ENCODE results near the gene MMP12.

MMP12 gene

GRCh38 chr11:102850973-102851745 is 23.6 kb downstream of the MMP12 start:
- DNase-seq (ENCODE audit: low read depth) = no peak

GRCh38 chr11:102849311-102849710 is 25.5 kb downstream of the MMP12 start:
- no peak for DNase-seq (ENCODE audit: low read depth)

GRCh38 chr11:102846292-102846691 is 28.5 kb downstream of the MMP12 start:
- DNase-seq (ENCODE audit: low read depth) = no peak

- no peak for DNase-seq (ENCODE audit: low read depth)
Observed at GRCh38 chr11:102843489-102843888, 31.3 kb downstream of the MMP12 start, which contains the start of gene MMP3. TSS of gene MMP3 (minus strand) at chr11:102843609. CDS start at chr11:102843546, 63 bp downstream.

- no peak for DNase-seq (ENCODE audit: low read depth)
Observed at GRCh38 chr11:102842930-102843329, 31.9 kb downstream of the MMP12 start.

- DNase-seq (ENCODE audit: low read depth) = no peak
Observed at GRCh38 chr11:102840018-102840417, 34.8 kb downstream of the MMP12 start.

GRCh38 chr11:102837646-102838045 is 37.1 kb downstream of the MMP12 start:
- no peak for DNase-seq (ENCODE audit: low read depth)

- DNase-seq (ENCODE audit: low read depth) = no peak
Observed at GRCh38 chr11:102837156-102837555, 37.6 kb downstream of the MMP12 start.

- DNase-seq (ENCODE audit: low read depth) = no peak
Observed at GRCh38 chr11:102836290-102836875, 38.4 kb downstream of the MMP12 start.

GRCh38 chr11:102833731-102834130 is 41.1 kb downstream of the MMP12 start:
- DNase-seq (ENCODE audit: low read depth) = no peak

GRCh38 chr11:102832612-102833011 is 42.2 kb downstream of the MMP12 start:
- no peak for DNase-seq (ENCODE audit: low read depth)

GRCh38 chr11:102831489-102832440 is 43.0 kb downstream of the MMP12 start:
- peak; percentile 45 for DNase-seq (ENCODE audit: low read depth)

- DNase-seq (ENCODE audit: low read depth) = no peak
Observed at GRCh38 chr11:102831128-102831488, 43.7 kb downstream of the MMP12 start.

- no peak for DNase-seq (ENCODE audit: low read depth)
Observed at GRCh38 chr11:102830001-102830727, 44.6 kb downstream of the MMP12 start.

- no peak for DNase-seq (ENCODE audit: low read depth)
Observed at GRCh38 chr11:102829316-102830000, 45.3 kb downstream of the MMP12 start.

- no peak for DNase-seq (ENCODE audit: low read depth)
Observed at GRCh38 chr11:102824556-102824955, 50.2 kb downstream of the MMP12 start.

GRCh38 chr11:102819491-102819890 is 55.3 kb downstream of the MMP12 start:
- DNase-seq (ENCODE audit: low read depth) = no peak

- DNase-seq (ENCODE audit: low read depth) = no peak
Observed at GRCh38 chr11:102813484-102813883, 61.3 kb downstream of the MMP12 start.

All from fibroblast of the conjunctiva (primary cell).